CD4-positive, CD25-positive, alpha-beta regulatory T cell (primary cell): ENCODE measurements around the gene ATP6V0D1. TPM values are rescaled to one million over a fixed set of nuclear protein-coding genes. Genes with fewer than 3 reads are reported as not detected.
"Not testable (repeated sequence)": the region's sequence is repeated elsewhere in the genome, so short reads cannot be mapped to it uniquely, and the experiment has no call there.

Source experiments
- ATAC-seq, 2 donors: fragments of 150-1000 bp; cut with Tn5 transposase; one replicate each; pipeline ENCODE4 v1.10.0; 2021; ENCODE audit warnings: low read depth in 2 of 2, moderate number of reproducible peaks in 2 of 2, moderate library complexity in 1 of 2
- DNase-seq, 3 donors: peaks; one replicate each; pipeline versions ENCODE4 v3.0.0 to v3.0.0-alpha.2; 2012 to 2022; ENCODE audit warnings: mixed read lengths in 1 of 3
- H3K27ac ChIP-seq: one replicate; pipeline ENCODE4 v1.7.0; 2013; ENCODE audit warnings: mild to moderate bottlenecking, low read length; ENCODE audit not compliant: insufficient read depth, poor library complexity, severe bottlenecking
- H3K27me3 ChIP-seq: one replicate; pipeline ENCODE4 v1.7.0; 2013; ENCODE audit warnings: low read length; ENCODE audit not compliant: control insufficient read depth, insufficient read depth
- H3K36me3 ChIP-seq: one replicate; pipeline ENCODE4 v1.7.0; 2013; ENCODE audit warnings: mild to moderate bottlenecking, low read length, moderate library complexity; ENCODE audit not compliant: control insufficient read depth, insufficient read depth
- H3K4me1 ChIP-seq: 2 replicates; pipeline ENCODE4 v1.7.0; 2013; ENCODE audit warnings: mild to moderate bottlenecking, low read length; ENCODE audit not compliant: insufficient read depth, control insufficient read depth, poor library complexity, severe bottlenecking
- H3K4me3 ChIP-seq: one replicate; pipeline ENCODE4 v1.7.0; 2013; ENCODE audit warnings: low read depth, mild to moderate bottlenecking, low read length, moderate library complexity
- H3K9me3 ChIP-seq, 2 experiments: 1 replicate in 1 of 2; 2 replicates in 1 of 2; pipeline ENCODE4 v1.7.0; 2013; ENCODE audit warnings: low read length in 2 of 2, mild to moderate bottlenecking in 1 of 2, moderate library complexity in 1 of 2; ENCODE audit not compliant: control insufficient read depth in 2 of 2
- H3K27ac Mint-ChIP-seq, 3 donors: one replicate each; pipeline ENCODE4 v1.8.0; 2020 to 2022; ENCODE audit warnings: mild to moderate bottlenecking in 3 of 3, mixed read lengths in 3 of 3, moderate library complexity in 2 of 3
- H3K27me3 Mint-ChIP-seq: one replicate; pipeline ENCODE4 v1.8.0; 2022; ENCODE audit warnings: mild to moderate bottlenecking, mixed read lengths
- H3K36me3 Mint-ChIP-seq: one replicate; pipeline ENCODE4 v1.8.0; 2020; ENCODE audit warnings: mixed read lengths
- H3K4me1 Mint-ChIP-seq, 4 donors: one replicate each; pipeline ENCODE4 v1.8.0; 2020 to 2022; ENCODE audit warnings: mixed read lengths in 4 of 4, mild to moderate bottlenecking in 1 of 4
- H3K4me3 Mint-ChIP-seq, 4 donors: one replicate each; pipeline ENCODE4 v1.8.0; 2020 to 2022; ENCODE audit warnings: mild to moderate bottlenecking in 4 of 4, mixed read lengths in 4 of 4, moderate library complexity in 3 of 4
- H3K9me3 Mint-ChIP-seq, 7 donors: one replicate each; pipeline ENCODE4 v1.8.0; 2020 to 2022; ENCODE audit warnings: mixed read lengths in 7 of 7, mild to moderate bottlenecking in 3 of 7, moderate library complexity in 2 of 7
- polyA plus RNA-seq, 4 donors: library from polyadenylated mRNA; unstranded; fragments of 300-500 nt; fragmentation: Illumina TruSeq; gene quantifications; one replicate each; pipeline ENCODE4 v1.2.3, GENCODE V29; 2021
- total RNA-seq: library from RNA; stranded (reverse); gene quantifications from one replicate; pipeline ENCODE4 v1.2.3, GENCODE V29; 2022

Gene ATP6V0D1
- total and polyA plus RNA-seq, 5 donors from 2014 or later: 92.5 to 141 (median 127) TPM

DNA sequence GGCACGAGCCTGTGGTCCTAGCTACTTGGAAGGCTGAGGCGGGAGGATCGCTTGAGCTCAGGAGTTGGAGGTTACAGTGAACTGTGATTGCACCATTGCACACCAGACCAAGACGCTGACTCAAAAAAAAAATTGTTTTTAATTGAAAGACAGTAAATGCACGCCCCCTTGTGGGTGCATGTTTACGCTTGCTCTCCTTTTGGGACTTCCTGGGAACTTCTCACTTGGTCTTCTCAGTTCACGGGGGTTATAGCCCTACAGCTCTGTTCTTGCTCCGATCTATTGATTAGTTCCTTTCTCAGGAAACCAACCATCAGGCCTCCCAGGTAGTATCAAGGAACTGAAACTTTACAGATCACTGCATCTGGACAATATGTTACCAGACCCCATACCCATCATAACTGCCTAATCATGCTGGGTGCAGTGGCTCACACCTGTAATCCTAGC is 33.4 kb upstream of the ATP6V0D1 start:
- Mint-ChIP-seq H3K27me3 (peaks cover 4% of the 10 kb centered on the region), H3K4me1 (peaks cover 7 to 30% (median 16%) of the 10 kb centered on the region in 4 donors), H3K36me3 (no peaks in the 10 kb centered on the region), H3K4me3 (peak overlapping the region in 2 of 4 donors; percentile 10 to 80), H3K27ac (peak overlapping the region in 1 of 3 donors; percentile 54), H3K9me3 (no peaks in the 10 kb centered on the region)
- Histone ChIP-seq H3K4me3 (no peak overlapping the region), H3K4me1 (peaks cover 10% of the 10 kb centered on the region), H3K27me3 (no peaks in the 10 kb centered on the region), H3K9me3 (no peaks in the 10 kb centered on the region), H3K36me3 (no peaks in the 10 kb centered on the region), H3K27ac (no peak overlapping the region)
- DNase-seq (peak; percentile 69 to 89 (median 82)), ATAC-seq (peak; percentile 70 to 77)

DNA sequence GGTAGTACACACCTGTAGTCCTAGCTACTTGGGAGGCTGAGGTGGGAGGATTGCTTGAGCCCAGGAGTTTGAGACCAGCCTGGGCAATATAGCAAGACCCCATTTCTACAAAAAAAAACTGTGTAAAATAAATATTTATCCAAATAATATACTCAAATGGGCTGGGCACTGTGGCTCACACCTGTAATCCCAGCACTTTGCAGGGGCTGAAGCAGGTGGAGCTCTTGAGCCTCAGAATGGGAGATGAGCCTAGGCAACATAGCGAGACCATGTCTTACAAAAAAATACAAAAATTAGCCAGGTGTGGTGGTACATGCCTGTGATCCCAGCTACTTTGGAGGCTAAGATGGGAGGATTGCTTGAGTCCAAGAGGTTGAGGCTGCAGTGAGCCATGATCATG is 32.9 kb upstream of the ATP6V0D1 start:
- H3K27me3 Mint-ChIP-seq, H3K4me3 Mint-ChIP-seq, ATAC-seq, H3K4me3 ChIP-seq, H3K27me3 ChIP-seq, H3K9me3 Mint-ChIP-seq, H3K36me3 Mint-ChIP-seq, H3K27ac ChIP-seq, H3K27ac Mint-ChIP-seq, DNase-seq, H3K9me3 ChIP-seq, H3K36me3 ChIP-seq: not testable (repeated sequence)
- H3K4me1 ChIP-seq: peaks cover 15% of the 10 kb centered on the region
- peaks cover 9 to 32% (median 16%) of the 10 kb centered on the region in 4 donors for H3K4me1 Mint-ChIP-seq

DNA sequence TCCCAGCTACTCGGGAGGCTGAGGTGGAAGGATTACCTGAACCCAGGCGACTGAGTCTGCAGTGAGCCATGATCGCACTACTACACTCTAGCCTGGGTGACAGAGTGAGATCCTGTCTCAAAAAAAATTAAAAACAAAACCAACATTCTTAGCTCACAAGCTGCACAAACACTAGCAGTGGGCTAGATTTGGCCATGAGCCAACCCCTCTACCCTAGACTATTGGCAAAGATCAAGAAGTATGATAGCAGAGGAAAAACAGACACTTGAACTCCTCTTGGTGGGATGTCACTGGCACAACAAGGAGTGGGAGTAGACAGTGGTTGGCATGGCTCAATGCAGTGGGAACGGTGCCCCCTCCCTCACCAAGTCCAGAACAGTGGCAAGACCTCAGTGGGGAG is 28.1 kb upstream of the ATP6V0D1 start:
- H3K4me1 Mint-ChIP-seq: peaks cover 22 to 58% (median 33%) of the 10 kb centered on the region in 4 donors
- H3K36me3 Mint-ChIP-seq: no peaks in the 10 kb centered on the region
- H3K27me3 Mint-ChIP-seq: no peaks in the 10 kb centered on the region
- Histone ChIP-seq H3K27ac (no peak overlapping the region), H3K27me3 (no peaks in the 10 kb centered on the region), H3K36me3 (no peaks in the 10 kb centered on the region), H3K4me3 (peak overlapping the region; percentile 7), H3K4me1 (peaks cover 52% of the 10 kb centered on the region), H3K9me3 (no peaks in the 10 kb centered on the region)
- DNase-seq (peak in 2 of 3 donors; percentile 38 to 42), ATAC-seq (no peak)
- H3K27ac Mint-ChIP-seq: peak overlapping the region; percentile 57 to 89 (median 89)
- no peaks in the 10 kb centered on the region for H3K9me3 Mint-ChIP-seq
- H3K4me3 Mint-ChIP-seq: peak overlapping the region; percentile 7 to 64 (median 40)

DNA sequence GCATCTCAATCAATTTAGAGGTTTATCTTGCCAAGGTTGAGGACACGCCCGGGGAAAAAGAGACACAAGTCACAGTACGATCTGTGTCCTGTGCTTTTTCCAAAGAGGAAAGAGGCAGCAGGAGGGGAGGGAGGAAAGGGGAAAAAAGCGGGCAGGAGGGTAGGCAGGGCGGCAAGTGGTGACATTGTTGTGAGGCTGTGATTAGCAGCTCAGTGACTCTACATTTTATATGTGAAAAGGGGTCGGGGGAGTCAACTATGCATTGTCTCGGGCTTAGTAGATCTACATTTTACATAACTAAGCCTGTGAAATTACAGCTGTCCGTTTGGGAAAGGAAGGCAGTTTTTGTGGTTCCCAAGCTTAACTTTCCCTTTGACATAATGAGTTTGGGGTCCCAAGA is 25.5 kb upstream of the ATP6V0D1 start:
- H3K27me3 ChIP-seq: no peaks in the 10 kb centered on the region
- H3K9me3 ChIP-seq: no peaks in the 10 kb centered on the region
- H3K4me1 Mint-ChIP-seq: peaks cover 25 to 70% (median 40%) of the 10 kb centered on the region in 4 donors
- peak overlapping the region in 2 of 4 donors; percentile 31 to 47 for H3K4me3 Mint-ChIP-seq
- DNase-seq (no peak), ATAC-seq (no peak)
- no peaks in the 10 kb centered on the region for H3K36me3 ChIP-seq
- peaks cover 5% of the 10 kb centered on the region for H3K36me3 Mint-ChIP-seq
- peaks cover 58% of the 10 kb centered on the region for H3K4me1 ChIP-seq
- no peak overlapping the region for H3K27ac ChIP-seq
- H3K27ac Mint-ChIP-seq: peak overlapping the region; percentile 85 to 94 (median 91)
- no peaks in the 10 kb centered on the region for H3K27me3 Mint-ChIP-seq
- H3K9me3 Mint-ChIP-seq: no peaks in the 10 kb centered on the region
- no peak overlapping the region for H3K4me3 ChIP-seq

DNA sequence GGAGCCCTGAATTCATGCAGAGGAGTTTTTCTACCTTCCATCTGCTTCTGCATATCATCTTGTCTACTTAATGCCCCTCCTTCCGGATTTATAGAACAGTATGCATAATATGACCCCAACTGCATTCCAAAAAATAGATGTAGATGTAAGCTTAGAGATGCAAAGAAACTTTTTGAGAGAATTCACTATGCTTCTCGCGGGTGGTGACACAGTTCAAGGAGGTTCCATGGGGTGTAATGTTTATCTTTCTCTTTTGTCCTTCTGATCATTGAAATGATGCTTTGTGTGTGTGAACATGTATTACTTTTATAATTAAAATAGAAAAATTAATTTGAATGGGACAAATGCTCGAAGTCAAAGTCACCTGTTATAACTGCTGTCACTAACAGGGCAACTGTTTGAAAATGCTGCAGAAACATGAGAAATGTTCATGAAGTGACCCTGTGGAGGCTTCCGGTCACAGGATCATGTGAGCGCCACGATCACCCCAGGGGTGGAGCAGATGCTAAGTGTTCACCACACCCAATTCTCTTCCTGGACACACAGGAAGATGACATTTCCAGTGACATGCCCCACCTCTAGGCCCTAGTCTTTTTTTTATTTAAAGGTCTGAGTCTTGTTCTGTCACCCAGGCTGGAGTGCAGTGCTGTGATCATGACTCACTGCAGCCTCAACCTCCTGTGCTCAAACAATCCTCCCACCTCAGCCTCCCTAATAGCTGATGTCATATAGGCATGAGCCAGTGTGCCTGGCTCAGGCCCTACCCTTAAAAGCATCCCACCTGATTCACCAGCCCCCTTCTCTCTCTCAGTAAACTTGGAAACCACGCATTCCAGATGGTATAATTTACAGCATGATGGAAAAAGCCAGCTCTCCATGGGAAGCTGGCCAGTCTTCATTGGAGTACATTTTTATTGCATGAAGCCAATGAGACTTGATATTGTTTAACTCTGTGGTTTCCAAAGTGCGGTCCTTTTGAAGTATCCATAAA is 23.4 kb upstream of the ATP6V0D1 start:
- no peaks in the 10 kb centered on the region for H3K9me3 Mint-ChIP-seq

DNA sequence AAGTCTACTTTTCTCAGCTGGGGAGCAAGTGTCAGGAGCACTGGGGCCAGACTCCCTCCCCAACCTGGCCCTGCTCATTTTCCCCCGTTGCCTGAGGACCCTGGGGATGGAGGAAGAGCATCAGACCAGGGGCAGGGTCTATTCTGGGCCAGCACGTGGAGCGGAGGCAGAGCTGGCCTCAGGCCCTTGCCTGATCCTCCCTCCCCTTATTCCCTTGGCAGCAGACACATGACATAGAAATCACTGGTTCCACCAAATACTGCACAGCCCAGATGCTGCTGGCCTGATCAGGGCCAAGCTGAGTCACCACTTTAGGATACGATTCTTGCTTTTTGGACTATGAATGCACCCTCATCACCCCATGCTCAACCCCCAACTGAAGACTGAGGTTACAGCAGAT is 18.1 kb upstream of the ATP6V0D1 start:
- Histone ChIP-seq H3K27me3 (no peaks in the 10 kb centered on the region), H3K27ac (no peak overlapping the region)

More for the DNA sequence above, 23.4 kb upstream of the ATP6V0D1 start:
- Histone ChIP-seq H3K4me1 (peaks cover 58% of the 10 kb centered on the region), H3K27ac (peak overlapping the region; percentile 68), H3K4me3 (peak overlapping the region; percentile 48), H3K27me3 (no peaks in the 10 kb centered on the region), H3K9me3 (no peaks in the 10 kb centered on the region), H3K36me3 (no peaks in the 10 kb centered on the region)
- DNase-seq (peak in 2 of 3 donors; percentile 51 to 94), ATAC-seq (peak; percentile 89 to 93)
- H3K36me3 Mint-ChIP-seq: peaks cover 13% of the 10 kb centered on the region
- H3K4me1 Mint-ChIP-seq: peaks cover 20 to 70% (median 37%) of the 10 kb centered on the region in 4 donors
- peak overlapping the region; percentile 75 to 84 (median 82) for H3K4me3 Mint-ChIP-seq
- no peaks in the 10 kb centered on the region for H3K27me3 Mint-ChIP-seq
- H3K27ac Mint-ChIP-seq: peak overlapping the region; percentile 95 to 98 (median 98)

DNA sequence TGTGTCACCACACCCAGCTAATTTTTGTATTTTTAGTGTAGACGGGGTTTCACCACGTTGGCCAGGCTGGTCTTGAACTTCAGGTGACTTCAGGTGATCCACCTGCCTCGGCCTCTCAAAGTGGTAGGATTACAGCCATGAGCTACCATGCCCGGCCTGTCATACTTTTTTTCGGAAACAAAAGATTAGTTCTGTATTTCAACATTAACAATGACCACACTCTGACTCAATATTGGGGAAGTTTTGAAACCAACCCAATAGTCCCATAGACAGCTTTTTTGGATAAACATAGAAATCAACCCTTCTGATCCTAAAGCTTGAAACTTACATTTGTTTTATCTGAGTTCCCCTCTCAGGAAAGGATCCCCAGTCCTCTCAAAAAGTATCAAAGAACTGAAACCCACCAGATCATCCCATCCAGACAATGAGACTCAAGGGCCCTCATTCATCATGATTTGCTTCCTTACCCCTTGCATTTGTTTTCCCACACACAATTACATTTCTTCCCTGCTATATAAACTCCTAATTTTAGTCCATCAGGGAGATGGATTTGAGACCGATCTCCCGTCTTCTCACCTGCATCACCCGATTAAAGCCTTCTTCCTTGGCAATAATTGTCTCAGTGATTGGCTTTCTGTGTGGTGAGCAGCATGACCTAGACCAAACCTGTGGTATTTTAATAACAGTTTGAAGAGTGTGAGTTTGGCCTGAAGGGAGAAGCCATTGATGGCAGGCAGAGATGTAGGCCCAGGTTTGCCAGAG is 9.6 kb upstream of the ATP6V0D1 start:
- no peaks in the 10 kb centered on the region for H3K9me3 ChIP-seq
- H3K4me1 Mint-ChIP-seq: peaks cover 6 to 15% (median 12%) of the 10 kb centered on the region in 4 donors
- no peak overlapping the region for H3K4me3 Mint-ChIP-seq
- no peaks in the 10 kb centered on the region for H3K27me3 Mint-ChIP-seq
- DNase-seq (no peak), ATAC-seq (no peak)
- peaks cover 12% of the 10 kb centered on the region for H3K36me3 Mint-ChIP-seq
- no peak overlapping the region for H3K27ac ChIP-seq
- H3K9me3 Mint-ChIP-seq: no peaks in the 10 kb centered on the region
- H3K27me3 ChIP-seq: no peaks in the 10 kb centered on the region
- peaks cover 10% of the 10 kb centered on the region for H3K36me3 ChIP-seq
- H3K4me1 ChIP-seq: peaks cover 7% of the 10 kb centered on the region
- peak overlapping the region in 2 of 3 donors; percentile 9 to 25 for H3K27ac Mint-ChIP-seq
- H3K4me3 ChIP-seq: no peak overlapping the region

More for the DNA sequence above, 18.1 kb upstream of the ATP6V0D1 start:
- Mint-ChIP-seq H3K36me3 (peaks cover 17% of the 10 kb centered on the region), H3K27me3 (no peaks in the 10 kb centered on the region), H3K9me3 (no peaks in the 10 kb centered on the region), H3K27ac (peak overlapping the region; percentile 81 to 94 (median 90)), H3K4me1 (peaks cover 6 to 45% (median 16%) of the 10 kb centered on the region in 4 donors), H3K4me3 (no peak overlapping the region)
- Histone ChIP-seq H3K36me3 (no peaks in the 10 kb centered on the region), H3K4me1 (peaks cover 14% of the 10 kb centered on the region), H3K9me3 (no peaks in the 10 kb centered on the region), H3K4me3 (no peak overlapping the region)
- DNase-seq (no peak), ATAC-seq (no peak)
